Measurements from ENCODE around the gene TENM4.

The TENM4 gene

GRCh38 chr11:79232346-79232745, 208.5 kb downstream of the TENM4 start (continued):
- TF ChIP-seq GLIS3 (CRISPR knock-in tag; IDR thresholded peaks at IDR 0.05): no peak
- TF ChIP-seq ZC3H10 (CRISPR knock-in tag; IDR thresholded peaks at IDR 0.05): no peak
- no peak for TF ChIP-seq ARNTL (CRISPR knock-in tag; IDR thresholded peaks at IDR 0.05; ENCODE audit: borderline replicate concordance, low read depth)
- TF ChIP-seq PATZ1 (CRISPR knock-in tag; IDR thresholded peaks at IDR 0.05; ENCODE audit: borderline replicate concordance): no peak

GRCh38 chr11:79229047-79229446, 211.8 kb downstream of the TENM4 start:
- TF ChIP-seq RARB (CRISPR knock-in tag; IDR thresholded peaks at IDR 0.05): no peak
- no peak for TF ChIP-seq TOX (CRISPR knock-in tag; IDR thresholded peaks at IDR 0.05; ENCODE audit: borderline replicate concordance)
- no peak for TF ChIP-seq ISL1 (CRISPR knock-in tag; IDR thresholded peaks at IDR 0.05)
- no peak for TF ChIP-seq ZFP3 (CRISPR knock-in tag; IDR thresholded peaks at IDR 0.05)
- TF ChIP-seq ESRRG (CRISPR knock-in tag; IDR thresholded peaks at IDR 0.05): no peak
- no peak for TF ChIP-seq ZNF70 (CRISPR knock-in tag; IDR thresholded peaks at IDR 0.05)
- no peak for TF ChIP-seq TCF4 (CRISPR knock-in tag; IDR thresholded peaks at IDR 0.05; ENCODE audit: borderline replicate concordance)
- no peak for TF ChIP-seq ZNF565 (CRISPR knock-in tag; conservative IDR thresholded peaks at IDR 0.05; ENCODE audit: low read depth)
- TF ChIP-seq GLIS3 (CRISPR knock-in tag; IDR thresholded peaks at IDR 0.05): no peak
- TF ChIP-seq CSDC2 (CRISPR knock-in tag; IDR thresholded peaks at IDR 0.05): no peak
- no peak for TF ChIP-seq TSHZ2 (CRISPR knock-in tag; IDR thresholded peaks at IDR 0.05)
- ATAC-seq: no peak

- no peak for TF ChIP-seq CSDC2 (CRISPR knock-in tag; IDR thresholded peaks at IDR 0.05)
- no peak for TF ChIP-seq OSR1 (CRISPR knock-in tag; IDR thresholded peaks at IDR 0.05)
- no peak for TF ChIP-seq ZNF565 (CRISPR knock-in tag; conservative IDR thresholded peaks at IDR 0.05; ENCODE audit: low read depth)
- TF ChIP-seq TSHZ2 (CRISPR knock-in tag; IDR thresholded peaks at IDR 0.05): no peak
- TF ChIP-seq CSRNP3 (CRISPR knock-in tag; IDR thresholded peaks at IDR 0.05): no peak
- TF ChIP-seq PPARA (CRISPR knock-in tag; IDR thresholded peaks at IDR 0.05; ENCODE audit: borderline replicate concordance): no peak
- no peak for TF ChIP-seq ARNTL (CRISPR knock-in tag; IDR thresholded peaks at IDR 0.05; ENCODE audit: borderline replicate concordance, low read depth)
- TF ChIP-seq GLIS3 (CRISPR knock-in tag; IDR thresholded peaks at IDR 0.05): no peak
- TF ChIP-seq ZNF70 (CRISPR knock-in tag; IDR thresholded peaks at IDR 0.05): no peak
- no peak for TF ChIP-seq SNAI2 (CRISPR knock-in tag; IDR thresholded peaks at IDR 0.05)
- no peak for TF ChIP-seq ZNF8 (CRISPR knock-in tag; IDR thresholded peaks at IDR 0.05)
- no peak for ATAC-seq
Observed at GRCh38 chr11:79227767-79228755, 212.8 kb downstream of the TENM4 start.
